ENCODE results near the gene NUB1.

NUB1 gene

GRCh38 chr7:151346470-151346769, 4.8 kb downstream of the NUB1 start:
- no peak for DNase-seq

GRCh38 chr7:151347200-151347599, 5.6 kb downstream of the NUB1 start:
- no peak for DNase-seq

- DNase-seq: no peak
Measured at GRCh38 chr7:151348970-151349369, 7.4 kb downstream of the NUB1 start.

- DNase-seq: no peak
Measured at GRCh38 chr7:151349507-151349853, 7.9 kb downstream of the NUB1 start.

GRCh38 chr7:151351027-151351426, 9.4 kb downstream of the NUB1 start:
- no peak for DNase-seq

- no peak for DNase-seq
Measured at GRCh38 chr7:151351967-151352366, 10.4 kb downstream of the NUB1 start.

- DNase-seq: no peak
Measured at GRCh38 chr7:151352512-151352911, 10.9 kb downstream of the NUB1 start.

- DNase-seq: no peak
Measured at GRCh38 chr7:151361193-151361959, 19.8 kb downstream of the NUB1 start.

GRCh38 chr7:151363182-151363581, 21.6 kb downstream of the NUB1 start:
- no peak for DNase-seq

- peak; percentile 51 for DNase-seq
Measured at GRCh38 chr7:151366166-151366879, 24.7 kb downstream of the NUB1 start.

GRCh38 chr7:151366880-151367222, 25.2 kb downstream of the NUB1 start:
- peak; percentile 85 for DNase-seq

GRCh38 chr7:151367284-151367683, 25.7 kb downstream of the NUB1 start:
- peak; percentile 48 for DNase-seq

- DNase-seq: peak; percentile 65
Measured at GRCh38 chr7:151368136-151368571, 26.5 kb downstream of the NUB1 start.

GRCh38 chr7:151371266-151371665, 29.7 kb downstream of the NUB1 start:
- DNase-seq: no peak

GRCh38 chr7:151372612-151373265, 31.1 kb downstream of the NUB1 start:
- DNase-seq: no peak

GRCh38 chr7:151373599-151373998, 32.0 kb downstream of the NUB1 start:
- no peak for DNase-seq

GRCh38 chr7:151374139-151374538, 32.5 kb downstream of the NUB1 start:
- DNase-seq: no peak

GRCh38 chr7:151374726-151375125, 33.1 kb downstream of the NUB1 start:
- no peak for DNase-seq

GRCh38 chr7:151375530-151376217, 34.1 kb downstream of the NUB1 start:
- no peak for DNase-seq

- DNase-seq: no peak
Measured at GRCh38 chr7:151376218-151376902, 34.7 kb downstream of the NUB1 start.

- no peak for DNase-seq
Measured at GRCh38 chr7:151377406-151377805, 35.8 kb downstream of the NUB1 start.

- DNase-seq: no peak
Measured at GRCh38 chr7:151378011-151378410, 36.4 kb downstream of the NUB1 start.

All from fibroblast of skin of abdomen (primary cell).